NCI-H524 treated with DMSO at 0.1 percent for 48 hours (cell line): ENCODE measurements around the gene ATF7IP.
"Not testable (repeated sequence)": the region's sequence is repeated elsewhere in the genome, so short reads cannot be mapped to it uniquely, and the experiment has no call there.

ENCODE experiments used
- DNase-seq: peaks from one replicate; lab custom pipeline; 2025; lab: John Stamatoyannopoulos, UW

Gene ATF7IP

GRCh38 chr12:14367040-14367661, 1.7 kb downstream of the ATF7IP start:
- DNase-seq: no peak

- DNase-seq: no peak
These were observed 3.8 kb downstream of the ATF7IP start for GRCh38 chr12:14369311-14369710.

GRCh38 chr12:14373217-14373616, 7.7 kb downstream of the ATF7IP start:
- no peak for DNase-seq

- no peak for DNase-seq
These were observed 14.0 kb downstream of the ATF7IP start for GRCh38 chr12:14379508-14379907.

- DNase-seq: peak; percentile 48
These were observed 19.5 kb downstream of the ATF7IP start for GRCh38 chr12:14384783-14385638.

- no peak for DNase-seq
These were observed 21.9 kb downstream of the ATF7IP start for GRCh38 chr12:14387219-14387871.

GRCh38 chr12:14390449-14390848, 25.0 kb downstream of the ATF7IP start:
- no peak for DNase-seq

GRCh38 chr12:14390870-14391530, 25.5 kb downstream of the ATF7IP start:
- DNase-seq: no peak

- no peak for DNase-seq
These were observed 28.3 kb downstream of the ATF7IP start for GRCh38 chr12:14393751-14394150.

- no peak for DNase-seq
These were observed 29.0 kb downstream of the ATF7IP start for GRCh38 chr12:14394317-14395073.

GRCh38 chr12:14395074-14395778, 29.7 kb downstream of the ATF7IP start:
- no peak for DNase-seq

- no peak for DNase-seq
These were observed 30.6 kb downstream of the ATF7IP start for GRCh38 chr12:14396071-14396470.

GRCh38 chr12:14399871-14400270, 34.4 kb downstream of the ATF7IP start:
- DNase-seq: no peak

- no peak for DNase-seq
These were observed 35.1 kb downstream of the ATF7IP start for GRCh38 chr12:14400599-14400998.

- not testable (repeated sequence) for DNase-seq
These were observed 35.8 kb downstream of the ATF7IP start for GRCh38 chr12:14401267-14401666.

GRCh38 chr12:14402697-14403096, 37.2 kb downstream of the ATF7IP start:
- DNase-seq: no peak

GRCh38 chr12:14403293-14403692, 37.8 kb downstream of the ATF7IP start:
- DNase-seq: no peak

- peak; percentile 22 for DNase-seq
These were observed 38.3 kb downstream of the ATF7IP start for GRCh38 chr12:14403711-14404196.

- not testable (repeated sequence) for DNase-seq
These were observed 39.9 kb downstream of the ATF7IP start for GRCh38 chr12:14405407-14405806.

- DNase-seq: no peak
These were observed 42.7 kb downstream of the ATF7IP start for GRCh38 chr12:14408208-14408607.

- no peak for DNase-seq
These were observed 44.7 kb downstream of the ATF7IP start for GRCh38 chr12:14410177-14410576.
